ENCODE data around the gene LSM6.

LSM6 gene

GRCh38 chr4:146190456-146190855 is 14.9 kb downstream of the LSM6 start:
- DNase-seq: no peak

- no peak for DNase-seq
These were observed 16.4 kb downstream of the LSM6 start for GRCh38 chr4:146191766-146192458.

- no peak for DNase-seq
These were observed 18.1 kb downstream of the LSM6 start for GRCh38 chr4:146193628-146194027.

GRCh38 chr4:146194212-146194611 is 18.7 kb downstream of the LSM6 start:
- DNase-seq: no peak

- DNase-seq: no peak
These were observed 27.1 kb downstream of the LSM6 start for GRCh38 chr4:146202665-146203064.

GRCh38 chr4:146207410-146207809 is 31.9 kb downstream of the LSM6 start:
- DNase-seq: no peak

GRCh38 chr4:146210890-146211289 is 35.4 kb downstream of the LSM6 start:
- no peak for DNase-seq

- DNase-seq: no peak
These were observed 35.9 kb downstream of the LSM6 start for GRCh38 chr4:146211440-146211839.

- no peak for DNase-seq
These were observed 37.3 kb downstream of the LSM6 start for GRCh38 chr4:146212781-146213180.

- DNase-seq: no peak
These were observed 38.7 kb downstream of the LSM6 start, which contains the start of gene REELD1 for GRCh38 chr4:146214238-146214637. Gene REELD1 (plus strand): TSS chr4:146214538. CDS start chr4:146216953, 2,415 bp downstream.

- no peak for DNase-seq
These were observed 46.8 kb downstream of the LSM6 start for GRCh38 chr4:146222313-146222712.

GRCh38 chr4:146224326-146224966 is 48.9 kb downstream of the LSM6 start:
- no peak for DNase-seq

- no peak for DNase-seq
These were observed 53.9 kb downstream of the LSM6 start for GRCh38 chr4:146229406-146229805.

- no peak for DNase-seq
These were observed 56.7 kb downstream of the LSM6 start for GRCh38 chr4:146232131-146232722.

GRCh38 chr4:146235654-146236177 is 60.2 kb downstream of the LSM6 start:
- DNase-seq: no peak

GRCh38 chr4:146236216-146236615 is 60.7 kb downstream of the LSM6 start:
- no peak for DNase-seq

- DNase-seq: no peak
These were observed 61.6 kb downstream of the LSM6 start for GRCh38 chr4:146237092-146237491.

GRCh38 chr4:146238107-146238506 is 62.6 kb downstream of the LSM6 start:
- no peak for DNase-seq
